ENCODE results near the gene SLC6A6. TPM values are rescaled to one million over a fixed set of nuclear protein-coding genes. Genes with fewer than 3 reads are reported as not detected.

SLC6A6 gene
- total and polyA plus RNA-seq, 12 donors, result 10.6 to 197 (median 85.6) TPM

- no peaks in the 10 kb centered on the region for H3K27me3 ChIP-seq
- no peak overlapping the region for H3K4me3 ChIP-seq
- DNase-seq, result peak in 1 of 7 donors; percentile 31
- no peaks in the 10 kb centered on the region for H3K36me3 ChIP-seq (replicated peaks in 1 of 2)
- 84 to 93% (median 88%) methylated on average over 3 to 8 of the region's 8 CpGs for WGBS, 4 donors
- H3K4me1 ChIP-seq (replicated peaks in 1 of 2), result peaks cover 60 to 80% of the 10 kb centered on the region in 2 donors
- intact Hi-C loops (cut with DNase I), result no loop called here
- H3K9me3 ChIP-seq (replicated peaks in 1 of 3), result no peaks in the 10 kb centered on the region
- TF ChIP-seq CTCF (IDR thresholded peaks at IDR 0.05), result no peak
- no peak for TF ChIP-seq POLR2A (IDR thresholded peaks at IDR 0.05)
- peak overlapping the region; percentile 62 to 94 (median 83) for H3K27ac ChIP-seq
Measured at GRCh38 chr3:14433106-14433505, 30.7 kb downstream of the SLC6A6 start.

GRCh38 chr3:14434126-14434497 is 31.7 kb downstream of the SLC6A6 start:
- intact Hi-C loops (cut with DNase I), result no loop called here
- TF ChIP-seq POLR2A (IDR thresholded peaks at IDR 0.05) (peak in 1 of 2 donors; percentile 23), CTCF (IDR thresholded peaks at IDR 0.05) (no peak)
- peaks cover 58 to 80% of the 10 kb centered on the region in 2 donors for H3K4me1 ChIP-seq (replicated peaks in 1 of 2)
- no peaks in the 10 kb centered on the region for H3K9me3 ChIP-seq (replicated peaks in 1 of 3)
- H3K27me3 ChIP-seq, result no peaks in the 10 kb centered on the region
- WGBS, 4 donors, result 22 to 42% (median 30%) methylated on average over 4 of the region's 4 CpGs
- H3K4me3 ChIP-seq, result no peak overlapping the region
- H3K27ac ChIP-seq, result peak overlapping the region; percentile 62 to 94 (median 83)
- H3K36me3 ChIP-seq (replicated peaks in 1 of 2), result no peaks in the 10 kb centered on the region
- peak in 6 of 7 donors; percentile 83 to 89 (median 87) for DNase-seq

GRCh38 chr3:14434498-14435151 is 32.2 kb downstream of the SLC6A6 start:
- TF ChIP-seq CTCF (IDR thresholded peaks at IDR 0.05) (no peak), POLR2A (IDR thresholded peaks at IDR 0.05) (no peak)
- H3K4me1 ChIP-seq (replicated peaks in 1 of 2), result peaks cover 60 to 81% of the 10 kb centered on the region in 2 donors
- intact Hi-C loops (cut with DNase I), result no loop called here
- H3K4me3 ChIP-seq, result no peak overlapping the region
- H3K27ac ChIP-seq, result peak overlapping the region; percentile 62 to 94 (median 83)
- peak in 6 of 7 donors; percentile 61 to 81 (median 78) for DNase-seq
- H3K36me3 ChIP-seq (replicated peaks in 1 of 2), result no peaks in the 10 kb centered on the region
- 33 to 59% (median 38%) methylated on average over 9 to 12 of the region's 12 CpGs for WGBS, 4 donors
- no peaks in the 10 kb centered on the region for H3K9me3 ChIP-seq (replicated peaks in 1 of 3)
- H3K27me3 ChIP-seq, result no peaks in the 10 kb centered on the region

- Histone ChIP-seq H3K4me3 (no peak overlapping the region), H3K27me3 (no peaks in the 10 kb centered on the region), H3K4me1 (replicated peaks in 1 of 2) (peaks cover 66 to 87% of the 10 kb centered on the region in 2 donors), H3K36me3 (replicated peaks in 1 of 2) (no peaks in the 10 kb centered on the region), H3K9me3 (replicated peaks in 1 of 3) (no peaks in the 10 kb centered on the region), H3K27ac (peak overlapping the region; percentile 36 to 94 (median 83))
- intact Hi-C loops (cut with DNase I), result no loop called here
- peak in 4 of 7 donors; percentile 47 to 60 (median 55) for DNase-seq
- WGBS, 4 donors, result 71 to 76% (median 71%) methylated on average over 17 to 18 of the region's 18 CpGs
- no peak for TF ChIP-seq CTCF (IDR thresholded peaks at IDR 0.05)
- TF ChIP-seq POLR2A (IDR thresholded peaks at IDR 0.05), result no peak
Measured at GRCh38 chr3:14435175-14436014, 33.0 kb downstream of the SLC6A6 start.
